ENCODE results near the gene STIP1. TPM values are rescaled to one million over a fixed set of nuclear protein-coding genes. Genes with fewer than 3 reads are reported as not detected.
A peak's percentile ranks its signal among the peaks of the same experiment; 100 is the strongest.

The STIP1 gene
- total and polyA plus RNA-seq, 9 of the 15 experiments (the other 6 are each of a cell fraction or from before 2014, with no cell fraction given) = 58.1 to 465 (median 346) TPM

- TF ChIP-seq CTCFL (IDR thresholded peaks at IDR 0.05; ENCODE audit: borderline replicate concordance, insufficient read depth, low read depth, low read length, poor library complexity, severe bottlenecking) (no peak), SP2 (IDR thresholded peaks at IDR 0.05; ENCODE audit: extremely low read depth, low read depth, low read length, poor library complexity, severe bottlenecking) (no peak), SRSF1 (IDR thresholded peaks at IDR 0.05; ENCODE audit: low read depth, low read length) (no peak), ZNF282 (CRISPR knock-in tag; IDR thresholded peaks at IDR 0.05) (no peak), U2AF2 (optimal IDR thresholded peaks at IDR 0.05; ENCODE audit: low read depth, low read length) (no peak), CTCF (IDR thresholded peaks at IDR 0.05 in 2 of 3, conservative IDR thresholded peaks at IDR 0.05 in 1 of 3; ENCODE audit: insufficient read depth in 2 of 3, low read depth in 1 of 3, low read length in 3 of 3) (no peak), ZNF518B (CRISPR knock-in tag; IDR thresholded peaks at IDR 0.05) (no peak), ZNF311 (CRISPR knock-in tag; IDR thresholded peaks at IDR 0.05) (no peak), ETV1 (tag; conservative IDR thresholded peaks at IDR 0.05; ENCODE audit: low read depth) (0 out of 2 replicates have a peak, but pooled peaks have one; percentile 5), HNRNPL (IDR thresholded peaks at IDR 0.05; ENCODE audit: low read depth, low read length) (no peak), TFE3 (CRISPR knock-in tag; IDR thresholded peaks at IDR 0.05) (no peak), ZNF589 (CRISPR knock-in tag; IDR thresholded peaks at IDR 0.05; ENCODE audit: low read depth) (no peak), GTF2F1 (IDR thresholded peaks at IDR 0.05; ENCODE audit: low read depth, low read length) (no peak), TRIM24 (IDR thresholded peaks at IDR 0.05) (peak in 1 of 2 experiments; percentile 92; a peak in 2 of 4 replicates), SLC30A9 (CRISPR knock-in tag; IDR thresholded peaks at IDR 0.05) (no peak), NFXL1 (CRISPR knock-in tag; IDR thresholded peaks at IDR 0.05) (no peak), ZNF232 (CRISPR knock-in tag; IDR thresholded peaks at IDR 0.05) (no peak), BCOR (IDR thresholded peaks at IDR 0.05) (peak; percentile 63), ZNF384 (IDR thresholded peaks at IDR 0.05; ENCODE audit: low read depth, low read length) (no peak)
These were observed 60.0 kb downstream of the STIP1 start (continued) for GRCh38 chr11:64245797-64246620.
